ENCODE measurements around the gene EML5.

DNA sequence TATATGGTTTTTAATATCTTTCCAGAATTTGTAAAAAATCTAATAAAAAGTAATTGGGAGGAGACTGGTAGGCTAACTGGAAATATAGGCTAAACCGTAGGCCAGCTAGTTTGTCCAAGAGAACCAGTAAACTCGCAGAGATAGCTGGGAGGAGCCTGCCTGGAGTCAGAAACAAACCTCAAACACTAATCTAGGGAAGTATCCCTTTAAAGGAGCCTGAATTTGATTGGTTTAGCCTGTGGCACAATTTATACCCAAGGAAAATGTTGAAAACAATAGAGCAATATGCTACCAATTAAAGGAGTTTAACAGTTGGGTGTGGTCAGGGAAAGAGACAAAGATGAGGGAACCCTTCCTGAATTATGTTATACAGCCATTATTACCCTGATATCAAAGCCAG, 109.6 kb downstream of the EML5 start:
- TF ChIP-seq, protein P1, sequence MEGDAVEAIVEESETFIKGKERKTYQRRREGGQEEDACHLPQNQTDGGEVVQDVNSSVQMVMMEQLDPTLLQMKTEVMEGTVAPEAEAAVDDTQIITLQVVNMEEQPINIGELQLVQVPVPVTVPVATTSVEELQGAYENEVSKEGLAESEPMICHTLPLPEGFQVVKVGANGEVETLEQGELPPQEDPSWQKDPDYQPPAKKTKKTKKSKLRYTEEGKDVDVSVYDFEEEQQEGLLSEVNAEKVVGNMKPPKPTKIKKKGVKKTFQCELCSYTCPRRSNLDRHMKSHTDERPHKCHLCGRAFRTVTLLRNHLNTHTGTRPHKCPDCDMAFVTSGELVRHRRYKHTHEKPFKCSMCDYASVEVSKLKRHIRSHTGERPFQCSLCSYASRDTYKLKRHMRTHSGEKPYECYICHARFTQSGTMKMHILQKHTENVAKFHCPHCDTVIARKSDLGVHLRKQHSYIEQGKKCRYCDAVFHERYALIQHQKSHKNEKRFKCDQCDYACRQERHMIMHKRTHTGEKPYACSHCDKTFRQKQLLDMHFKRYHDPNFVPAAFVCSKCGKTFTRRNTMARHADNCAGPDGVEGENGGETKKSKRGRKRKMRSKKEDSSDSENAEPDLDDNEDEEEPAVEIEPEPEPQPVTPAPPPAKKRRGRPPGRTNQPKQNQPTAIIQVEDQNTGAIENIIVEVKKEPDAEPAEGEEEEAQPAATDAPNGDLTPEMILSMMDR (conservative IDR thresholded peaks at IDR 0.05; ENCODE audit: low read depth, low read length) = no peak
- no peak for TF ChIP-seq EZH2phosphoT487 (IDR thresholded peaks at IDR 0.05; ENCODE audit: borderline replicate concordance, low read length)
